Ascending aorta (tissue), 2 donors: ENCODE results near the gene C19orf25. TPM values are rescaled to one million over a fixed set of nuclear protein-coding genes. Genes with fewer than 3 reads are reported as not detected.
A peak's percentile ranks its signal among the peaks of the same experiment; 100 is the strongest.

Experiments used
- DNase-seq, 2 donors: peaks; one replicate each; pipeline ENCODE4 v3.0.0-alpha.2; 2019; ENCODE audit warnings: low spot score in 2 of 2
- H3K27ac ChIP-seq, 2 donors: fragments of 200-600 bp; sonication (generic); one replicate each; pipeline ENCODE4 v1.5.1; 2016 to 2017; ENCODE audit warnings: mild to moderate bottlenecking in 1 of 2
- H3K27me3 ChIP-seq: fragments of 200-600 bp; sonication (generic); one replicate; pipeline ENCODE4 v1.5.1; 2017
- H3K36me3 ChIP-seq, 2 donors: fragments of 200-600 bp; sonication (generic); one replicate each; pipeline ENCODE4 v1.5.1; 2016
- H3K4me1 ChIP-seq, 2 donors: fragments of 200-600 bp; sonication (generic); one replicate each; pipeline ENCODE4 v1.5.1; 2016 to 2017; ENCODE audit warnings: mild to moderate bottlenecking in 1 of 2
- H3K4me3 ChIP-seq, 2 donors: fragments of 200-600 bp; sonication (generic); one replicate each; pipeline ENCODE4 v1.5.1; 2016 to 2017; ENCODE audit warnings: mild to moderate bottlenecking in 1 of 2
- H3K9me3 ChIP-seq, 2 donors: fragments of 200-600 bp; sonication (generic); one replicate each; pipeline ENCODE4 v1.5.1; 2016
- intact Hi-C: fragments of 100-400 bp; cut with DNase I; formaldehyde crosslinking; loops from one replicate; pipeline ENCODE4 v1.15.1; 2023
- total RNA-seq: library from RNA; depleted of rRNA; stranded (reverse); fragments of >200 nt; gene quantifications from one replicate; pipeline ENCODE4 v1.1.0, GENCODE V29; 2016
- TF ChIP-seq, protein P1 (sequence below), 3 experiments: fragments of 200-600 bp in 2 of 3; fragments of 450-650 bp in 1 of 3; sonication (generic) in 2 of 3; IDR thresholded peaks; one replicate each; pipeline ENCODE4 v1.5.1; 2016 to 2019; ENCODE audit warnings: antibody characterized with exemption in 3 of 3, mild to moderate bottlenecking in 1 of 3, moderate library complexity in 1 of 3

C19orf25 gene
- total RNA-seq, 1 donor from 2014 or later: 32.7 TPM

DNA sequence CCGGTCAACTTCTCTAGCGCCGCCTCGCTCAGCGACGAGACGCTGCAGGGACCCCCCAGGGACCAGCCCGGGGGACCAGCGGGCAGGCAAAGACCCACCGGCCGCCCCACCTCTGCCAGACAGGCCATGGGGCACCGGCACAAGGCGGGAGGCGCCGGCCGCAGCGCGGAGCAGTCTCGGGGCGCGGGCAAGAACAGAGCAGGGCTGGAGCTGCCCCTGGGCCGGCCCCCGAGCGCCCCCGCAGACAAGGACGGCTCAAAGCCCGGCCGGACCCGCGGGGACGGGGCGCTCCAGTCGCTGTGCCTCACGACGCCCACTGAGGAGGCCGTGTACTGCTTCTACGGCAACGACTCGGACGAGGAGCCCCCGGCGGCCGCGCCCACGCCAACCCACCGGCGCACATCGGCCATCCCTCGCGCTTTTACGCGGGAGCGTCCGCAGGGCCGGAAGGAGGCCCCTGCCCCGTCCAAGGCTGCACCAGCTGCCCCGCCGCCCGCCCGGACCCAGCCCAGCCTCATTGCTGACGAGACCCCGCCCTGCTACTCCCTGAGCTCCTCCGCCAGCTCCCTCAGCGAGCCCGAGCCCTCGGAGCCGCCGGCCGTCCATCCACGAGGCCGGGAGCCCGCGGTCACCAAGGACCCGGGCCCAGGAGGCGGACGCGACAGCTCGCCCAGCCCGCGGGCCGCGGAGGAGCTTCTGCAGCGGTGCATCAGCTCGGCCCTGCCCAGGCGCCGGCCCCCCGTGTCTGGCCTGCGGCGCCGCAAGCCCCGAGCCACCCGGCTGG, 11.3 kb downstream of the C19orf25 start:
- H3K4me1 ChIP-seq: peaks cover 37 to 41% of the 10 kb centered on the region in 2 donors
- H3K27ac ChIP-seq: no peak overlapping the region
- TF ChIP-seq, protein P1, sequence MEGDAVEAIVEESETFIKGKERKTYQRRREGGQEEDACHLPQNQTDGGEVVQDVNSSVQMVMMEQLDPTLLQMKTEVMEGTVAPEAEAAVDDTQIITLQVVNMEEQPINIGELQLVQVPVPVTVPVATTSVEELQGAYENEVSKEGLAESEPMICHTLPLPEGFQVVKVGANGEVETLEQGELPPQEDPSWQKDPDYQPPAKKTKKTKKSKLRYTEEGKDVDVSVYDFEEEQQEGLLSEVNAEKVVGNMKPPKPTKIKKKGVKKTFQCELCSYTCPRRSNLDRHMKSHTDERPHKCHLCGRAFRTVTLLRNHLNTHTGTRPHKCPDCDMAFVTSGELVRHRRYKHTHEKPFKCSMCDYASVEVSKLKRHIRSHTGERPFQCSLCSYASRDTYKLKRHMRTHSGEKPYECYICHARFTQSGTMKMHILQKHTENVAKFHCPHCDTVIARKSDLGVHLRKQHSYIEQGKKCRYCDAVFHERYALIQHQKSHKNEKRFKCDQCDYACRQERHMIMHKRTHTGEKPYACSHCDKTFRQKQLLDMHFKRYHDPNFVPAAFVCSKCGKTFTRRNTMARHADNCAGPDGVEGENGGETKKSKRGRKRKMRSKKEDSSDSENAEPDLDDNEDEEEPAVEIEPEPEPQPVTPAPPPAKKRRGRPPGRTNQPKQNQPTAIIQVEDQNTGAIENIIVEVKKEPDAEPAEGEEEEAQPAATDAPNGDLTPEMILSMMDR (IDR thresholded peaks at IDR 0.05): no peak
- no peaks in the 10 kb centered on the region for H3K36me3 ChIP-seq
- peak overlapping the region; percentile 23 to 63 for H3K4me3 ChIP-seq
- intact Hi-C loops: no loop called here
- H3K27me3 ChIP-seq: peaks cover 59% of the 10 kb centered on the region
- DNase-seq: no peak
- no peaks in the 10 kb centered on the region for H3K9me3 ChIP-seq

DNA sequence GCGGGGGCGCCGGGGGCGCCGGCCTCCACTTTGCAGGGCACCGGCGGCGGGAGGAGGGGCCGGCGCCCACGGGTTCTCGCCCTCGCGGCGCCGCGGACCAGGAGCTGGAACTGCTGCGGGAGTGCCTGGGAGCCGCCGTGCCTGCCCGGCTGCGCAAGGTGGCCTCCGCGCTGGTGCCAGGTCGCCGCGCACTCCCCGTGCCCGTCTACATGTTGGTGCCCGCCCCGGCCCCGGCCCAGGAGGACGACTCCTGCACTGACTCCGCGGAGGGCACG, 11.9 kb downstream of the C19orf25 start:
- DNase-seq: no peak
- H3K4me1 ChIP-seq: peaks cover 37 to 41% of the 10 kb centered on the region in 2 donors

DNA sequence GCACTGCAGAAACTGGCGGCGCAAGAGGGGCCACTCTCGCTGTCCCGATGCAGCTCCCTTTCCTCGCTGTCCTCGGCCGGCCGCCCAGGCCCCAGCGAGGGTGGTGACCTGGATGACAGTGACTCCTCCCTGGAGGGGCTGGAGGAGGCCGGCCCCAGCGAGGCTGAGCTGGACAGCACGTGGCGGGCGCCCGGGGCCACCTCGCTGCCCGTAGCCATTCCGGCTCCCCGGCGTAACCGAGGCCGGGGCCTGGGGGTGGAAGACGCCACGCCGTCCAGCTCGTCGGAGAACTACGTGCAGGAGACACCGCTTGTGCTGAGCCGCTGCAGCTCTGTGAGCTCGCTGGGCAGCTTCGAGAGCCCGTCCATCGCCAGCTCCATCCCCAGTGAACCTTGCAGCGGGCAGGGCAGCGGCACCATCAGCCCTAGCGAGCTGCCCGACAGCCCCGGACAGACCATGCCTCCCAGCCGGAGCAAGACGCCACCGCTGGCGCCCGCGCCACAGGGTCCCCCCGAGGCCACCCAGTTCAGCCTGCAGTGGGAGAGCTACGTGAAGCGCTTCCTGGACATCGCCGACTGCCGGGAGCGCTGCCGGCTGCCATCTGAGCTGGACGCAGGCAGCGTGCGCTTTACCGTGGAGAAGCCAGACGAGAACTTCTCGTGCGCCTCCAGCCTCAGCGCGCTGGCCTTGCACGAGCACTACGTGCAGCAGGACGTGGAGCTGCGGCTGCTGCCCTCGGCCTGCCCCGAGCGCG, 12.4 kb downstream of the C19orf25 start:
- intact Hi-C loops: no loop called here
- no peak overlapping the region for H3K4me3 ChIP-seq
- peaks cover 36 to 37% of the 10 kb centered on the region in 2 donors for H3K4me1 ChIP-seq
- H3K27me3 ChIP-seq: peaks cover 49% of the 10 kb centered on the region
- no peak overlapping the region for H3K27ac ChIP-seq
- TF ChIP-seq, protein P1 (IDR thresholded peaks at IDR 0.05): no peak
- H3K9me3 ChIP-seq: no peaks in the 10 kb centered on the region
- H3K36me3 ChIP-seq: no peaks in the 10 kb centered on the region
- DNase-seq: no peak

More for the DNA sequence above, 11.9 kb downstream of the C19orf25 start:
- TF ChIP-seq, protein P1 (IDR thresholded peaks at IDR 0.05): no peak
- Histone ChIP-seq H3K9me3 (no peaks in the 10 kb centered on the region), H3K36me3 (no peaks in the 10 kb centered on the region), H3K27ac (no peak overlapping the region), H3K4me3 (no peak overlapping the region), H3K27me3 (peaks cover 54% of the 10 kb centered on the region)
- intact Hi-C loops: no loop called here

DNA sequence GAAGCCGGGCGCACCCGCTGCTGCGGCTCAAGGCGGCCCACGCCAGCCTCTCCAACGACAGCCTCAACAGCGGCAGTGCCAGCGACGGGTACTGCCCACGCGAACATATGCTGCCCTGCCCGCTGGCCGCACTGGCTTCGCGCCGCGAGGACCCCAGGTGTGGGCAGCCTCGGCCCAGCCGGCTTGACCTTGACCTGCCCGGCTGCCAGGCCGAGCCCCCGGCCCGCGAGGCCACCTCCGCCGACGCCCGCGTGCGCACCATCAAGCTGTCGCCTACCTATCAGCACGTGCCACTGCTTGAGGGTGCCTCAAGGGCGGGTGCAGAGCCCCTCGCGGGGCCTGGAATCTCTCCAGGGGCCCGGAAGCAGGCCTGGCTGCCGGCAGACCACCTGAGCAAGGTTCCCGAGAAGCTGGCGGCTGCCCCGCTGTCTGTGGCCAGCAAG, 13.0 kb downstream of the C19orf25 start:
- no peak for DNase-seq
- Histone ChIP-seq H3K4me3 (no peak overlapping the region), H3K4me1 (peaks cover 33% of the 10 kb centered on the region in 2 donors), H3K9me3 (no peaks in the 10 kb centered on the region), H3K27me3 (peaks cover 43% of the 10 kb centered on the region), H3K27ac (no peak overlapping the region), H3K36me3 (peaks cover 0 to 3% of the 10 kb centered on the region in 2 donors)
- TF ChIP-seq, protein P1 (IDR thresholded peaks at IDR 0.05): no peak
- intact Hi-C loops: no loop called here

DNA sequence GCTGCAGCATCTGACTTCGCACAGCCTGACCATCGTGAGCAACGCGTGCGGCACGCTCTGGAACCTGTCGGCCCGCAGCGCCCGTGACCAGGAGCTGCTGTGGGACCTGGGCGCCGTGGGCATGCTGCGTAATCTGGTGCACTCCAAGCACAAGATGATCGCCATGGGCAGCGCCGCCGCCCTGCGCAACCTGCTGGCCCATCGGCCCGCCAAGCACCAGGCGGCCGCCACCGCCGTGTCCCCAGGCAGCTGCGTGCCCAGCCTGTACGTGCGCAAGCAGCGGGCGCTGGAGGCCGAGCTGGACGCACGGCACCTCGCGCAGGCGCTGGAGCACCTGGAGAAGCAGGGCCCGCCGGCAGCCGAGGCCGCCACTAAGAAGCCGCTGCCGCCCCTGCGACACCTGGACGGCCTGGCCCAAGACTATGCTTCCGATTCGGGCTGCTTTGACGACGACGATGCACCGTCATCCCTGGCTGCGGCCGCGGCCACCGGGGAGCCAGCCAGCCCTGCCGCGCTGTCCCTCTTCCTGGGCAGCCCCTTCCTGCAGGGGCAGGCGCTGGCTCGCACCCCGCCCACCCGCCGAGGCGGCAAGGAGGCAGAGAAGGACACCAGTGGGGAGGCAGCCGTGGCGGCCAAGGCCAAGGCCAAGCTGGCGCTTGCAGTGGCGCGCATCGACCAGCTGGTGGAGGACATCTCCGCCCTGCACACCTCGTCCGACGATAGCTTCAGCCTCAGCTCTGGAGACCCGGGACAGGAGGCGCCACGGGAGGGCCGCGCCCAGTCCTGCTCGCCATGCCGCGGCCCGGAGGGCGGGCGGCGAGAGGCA, 13.6 kb downstream of the C19orf25 start:
- DNase-seq: no peak
- Histone ChIP-seq H3K27me3 (peaks cover 37% of the 10 kb centered on the region), H3K27ac (no peak overlapping the region), H3K4me1 (peaks cover 26 to 27% of the 10 kb centered on the region in 2 donors), H3K36me3 (peaks cover 0 to 9% of the 10 kb centered on the region in 2 donors), H3K4me3 (no peak overlapping the region), H3K9me3 (no peaks in the 10 kb centered on the region)
- intact Hi-C loops: no loop called here
- TF ChIP-seq, protein P1 (IDR thresholded peaks at IDR 0.05): peak in 2 of 3 experiments; percentile 6 to 22
